HG02852 (cell line): ENCODE data around the gene HDGF.
"Not testable (repeated sequence)": the region's sequence is repeated elsewhere in the genome, so short reads cannot be mapped to it uniquely, and the experiment has no call there.

Experiments
- ATAC-seq: cut with Tn5 transposase; IDR thresholded peaks from one replicate; pipeline ENCODE4 v1.9.1; 2021; ENCODE audit warnings: mild to moderate bottlenecking, moderate library complexity; ENCODE audit not compliant: unreplicated experiment

Gene HDGF

GRCh38 chr1:156767101-156767878 lies 15.8 kb upstream of the HDGF start, which contains the start of gene PRCC:
TSS of gene PRCC (plus strand) at chr1:156767535. CDS start at chr1:156767772, 237 bp downstream.
- peak; percentile 94 for ATAC-seq

- peak; percentile 24 for ATAC-seq
Measured at GRCh38 chr1:156766298-156767100, 15.0 kb upstream of the HDGF start.

- ATAC-seq: no peak
Measured at GRCh38 chr1:156765666-156766065, 14.2 kb upstream of the HDGF start.

- not testable (repeated sequence) for ATAC-seq
Measured at GRCh38 chr1:156765136-156765535, 13.7 kb upstream of the HDGF start.

DNA sequence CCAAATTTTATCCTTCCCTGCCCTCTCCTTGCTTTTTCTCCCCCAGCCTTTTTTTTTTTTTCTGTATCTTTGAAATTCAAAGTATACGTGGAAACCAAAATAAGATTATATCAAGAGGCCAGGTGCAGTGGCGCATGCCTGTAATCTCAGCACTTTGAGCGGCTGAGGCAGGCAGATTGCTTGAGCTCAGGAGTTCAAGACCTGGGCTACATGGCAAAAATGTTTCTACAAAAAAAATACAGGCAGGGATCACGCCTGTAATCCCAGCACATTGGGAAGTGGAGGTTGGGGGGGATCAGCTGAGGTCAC lies 9.3 kb upstream of the HDGF start:
- no peak for ATAC-seq

- ATAC-seq: no peak
Measured at GRCh38 chr1:156760092-156760795, 8.8 kb upstream of the HDGF start.

GRCh38 chr1:156757572-156758253 lies 6.2 kb upstream of the HDGF start:
- not testable (repeated sequence) for ATAC-seq

DNA sequence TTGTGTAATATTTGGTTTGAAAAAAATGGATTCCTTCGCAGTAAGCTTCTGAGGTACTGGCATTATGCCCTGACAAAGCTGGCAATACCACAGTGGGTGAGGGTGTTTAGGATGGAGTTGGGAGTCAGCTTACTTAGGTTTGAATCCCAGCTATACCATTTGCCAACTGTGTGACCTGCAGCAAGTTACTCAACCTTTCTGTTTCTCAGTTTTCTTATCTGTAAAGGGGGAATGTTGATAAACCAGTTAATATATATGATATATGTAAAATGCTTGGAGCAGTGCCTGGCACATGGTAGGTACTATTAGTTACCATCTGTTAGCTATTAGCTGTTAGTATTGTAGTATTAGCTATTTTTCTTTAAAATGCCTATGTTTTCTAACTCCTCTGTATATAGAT lies 4.9 kb upstream of the HDGF start:
- no peak for ATAC-seq

GRCh38 chr1:156755527-156755950 lies 4.1 kb upstream of the HDGF start:
- no peak for ATAC-seq

GRCh38 chr1:156754219-156754618 lies 2.7 kb upstream of the HDGF start:
- ATAC-seq: no peak

GRCh38 chr1:156752843-156753482 lies 1.5 kb upstream of the HDGF start:
- ATAC-seq: no peak

GRCh38 chr1:156751757-156752481 lies 444 bp upstream of the HDGF start:
- peak; percentile 58 for ATAC-seq

GRCh38 chr1:156750711-156751450 lies 594 bp downstream of the HDGF start:
- peak; percentile 18 for ATAC-seq

DNA sequence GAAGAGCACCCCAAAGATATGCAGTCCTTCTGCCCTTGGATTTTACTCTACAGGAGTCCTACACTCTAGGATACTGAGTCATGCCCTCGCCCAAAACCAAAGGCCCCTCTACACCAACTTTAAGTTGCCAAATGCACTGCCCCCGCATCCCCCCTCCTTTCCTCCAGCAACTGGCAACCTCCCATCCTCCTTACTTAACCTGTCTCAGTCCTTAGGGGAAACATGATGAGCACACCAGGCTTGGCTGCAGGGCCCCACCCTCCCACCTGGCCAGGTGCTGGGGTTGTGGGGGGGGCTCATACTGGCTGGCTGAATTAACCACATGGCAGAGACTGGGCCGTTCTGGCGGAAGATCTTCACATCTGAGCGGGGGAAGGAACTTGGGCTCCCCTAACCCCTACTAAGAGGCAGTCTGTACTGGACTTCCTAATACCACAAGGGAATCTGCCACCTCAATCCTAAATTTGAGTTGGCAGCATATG lies 1.2 kb downstream of the HDGF start:
- ATAC-seq: no peak

DNA sequence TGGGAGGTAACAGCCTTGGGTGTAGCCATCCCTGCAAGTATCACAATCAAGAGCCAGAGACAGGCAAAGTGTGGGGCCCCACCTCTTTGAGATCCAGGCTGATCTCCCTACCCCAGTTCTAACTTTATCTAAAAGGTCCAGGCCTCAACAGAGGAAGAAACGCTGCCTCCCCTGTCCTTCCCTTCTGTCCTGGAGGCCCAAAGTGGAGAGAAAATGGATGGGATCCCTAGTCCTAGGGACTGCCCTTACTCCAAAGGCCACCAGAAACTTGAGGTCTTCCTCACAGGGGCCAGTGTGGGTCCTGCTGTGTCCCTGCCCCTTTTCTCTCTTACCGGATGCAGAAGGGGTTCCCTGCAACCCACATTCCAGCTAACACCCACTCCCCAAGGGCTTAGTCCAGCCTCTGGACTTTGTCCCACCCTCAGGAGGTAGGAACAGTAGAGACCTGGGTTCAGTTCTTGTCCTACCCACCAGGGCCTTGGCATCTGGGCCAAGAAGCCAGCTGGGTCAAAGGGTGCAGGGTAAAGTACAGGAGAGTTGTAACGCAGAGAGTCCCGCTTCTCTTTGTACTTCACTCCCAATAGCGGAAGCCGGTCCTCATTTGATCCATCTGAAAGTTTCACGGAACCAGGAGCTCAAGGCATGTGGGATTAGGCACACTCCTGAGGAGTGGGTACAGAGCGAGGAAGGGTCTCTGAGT lies 1.9 kb downstream of the HDGF start:
- no peak for ATAC-seq

DNA sequence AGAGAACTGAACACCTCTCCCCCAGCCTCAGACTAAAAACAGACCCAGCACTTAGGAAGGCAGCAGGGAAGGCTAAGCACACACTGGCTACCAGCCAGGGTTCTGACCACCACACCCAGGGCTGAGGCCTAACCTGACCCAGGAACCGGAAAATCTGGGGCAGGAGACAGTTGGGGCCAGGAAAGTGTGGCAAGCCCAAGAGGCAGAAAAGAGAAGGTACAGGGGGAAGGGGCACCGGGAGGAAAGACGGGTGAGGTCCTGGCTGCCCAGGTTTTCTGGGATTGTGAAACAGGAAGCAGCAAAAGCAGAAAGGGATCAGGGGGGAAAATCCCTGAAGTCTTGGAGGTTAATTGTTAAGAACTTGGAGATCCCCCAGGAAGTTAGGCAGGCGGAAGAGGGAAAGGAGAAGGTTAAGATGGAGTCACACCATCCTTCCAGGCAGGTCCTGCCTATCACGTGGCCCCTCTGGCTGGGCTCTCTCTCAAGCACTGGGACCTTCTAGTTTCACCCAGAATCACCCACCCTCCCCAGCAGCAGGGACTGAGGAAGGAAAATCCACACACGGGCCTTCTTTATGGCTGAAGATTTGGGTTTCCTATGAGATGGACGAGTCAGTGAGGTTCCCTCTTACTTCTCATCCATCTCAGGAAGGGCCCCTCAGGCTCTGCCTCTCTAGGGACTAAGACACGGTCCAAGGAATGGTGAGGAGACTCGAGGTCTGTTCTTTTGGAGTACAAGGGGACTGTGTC lies 2.6 kb downstream of the HDGF start:
- ATAC-seq: no peak

- no peak for ATAC-seq
Measured at GRCh38 chr1:156747742-156748669, 3.5 kb downstream of the HDGF start.
